MM.1S (cell line): ENCODE measurements around the gene TDRD7.

ENCODE experiments used
- CTCF ChIP-seq: fragments of 300-600 bp; sonication (generic); IDR thresholded peaks from 2 replicates; pipeline ENCODE4 v1.5.1; 2016; ENCODE audit warnings: antibody characterized with exemption, low read length, mixed read lengths
- EZH2 ChIP-seq: fragments of 300-600 bp; sonication (generic); optimal IDR thresholded peaks from 2 replicates; pipeline ENCODE3; 2017; ENCODE audit warnings: low read depth, mild to moderate bottlenecking, antibody characterized with exemption, low read length, mixed read lengths

GRCh38 chr9:97396256-97396655, 15.6 kb upstream of the TDRD7 start:
- no peak for TF ChIP-seq CTCF
- no peak for TF ChIP-seq EZH2
